Renal cortex interstitium (tissue), 11 donors: Measurements from ENCODE around the gene RREB1. TPM values are rescaled to one million over a fixed set of nuclear protein-coding genes. Genes with fewer than 3 reads are reported as not detected.
"Not testable (repeated sequence)": the region's sequence is repeated elsewhere in the genome, so short reads cannot be mapped to it uniquely, and the experiment has no call there.

Experiments
- DNase-seq, 11 donors: peaks; one replicate each; pipeline ENCODE4 v3.0.0-alpha.2; 2013; ENCODE audit warnings: low read depth in 9 of 11, low spot score in 4 of 11; ENCODE audit errors: extremely low read depth in 1 of 11
- polyA plus RNA-seq, 3 donors: library from polyadenylated mRNA; unstranded; fragments of 120-200 nt; gene quantifications; one replicate each; pipeline ENCODE4 v1.2.1, GENCODE V29; 2013; ENCODE audit not compliant: insufficient read length in 3 of 3

Gene RREB1
- polyA plus RNA-seq, 3 donors = 22.9 to 29.4 (median 23.0) TPM

DNA sequence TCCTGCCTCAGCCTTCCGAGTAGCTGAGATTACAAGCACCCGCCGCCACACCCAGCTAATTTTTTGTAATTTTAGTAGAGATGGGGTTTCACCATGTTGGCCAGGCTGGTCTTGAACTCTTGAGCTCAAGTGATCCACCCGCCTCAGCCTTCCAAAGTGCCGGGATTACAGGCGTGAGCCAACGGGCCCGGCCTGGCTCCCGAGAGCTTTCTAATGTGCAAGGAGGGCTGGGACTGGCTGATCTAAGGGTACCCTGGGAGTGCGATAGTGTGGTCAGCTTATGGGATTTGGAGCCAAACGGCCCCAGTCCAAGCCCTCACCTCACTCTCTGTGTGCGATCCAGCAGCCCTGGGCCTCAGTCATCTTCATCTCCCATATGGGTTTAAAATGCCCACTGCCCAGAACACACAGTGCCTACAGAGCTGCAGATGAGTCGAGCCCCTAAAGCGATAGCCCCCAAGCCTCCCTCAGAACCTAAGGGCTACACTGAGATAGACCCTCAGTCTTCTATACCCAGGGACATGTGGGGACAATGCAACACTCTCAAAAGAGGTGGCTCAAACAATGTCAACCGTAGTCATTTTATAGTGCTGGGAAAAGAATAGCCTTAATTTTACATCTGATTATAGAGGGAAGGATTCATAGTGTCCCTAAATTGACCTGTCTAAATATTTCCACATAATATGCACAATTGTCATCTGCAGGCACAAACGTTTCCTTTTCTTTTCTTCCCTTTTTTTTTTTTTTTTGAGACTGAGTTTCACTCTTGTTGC, 155.2 kb downstream of the RREB1 start:
- DNase-seq = no peak

DNA sequence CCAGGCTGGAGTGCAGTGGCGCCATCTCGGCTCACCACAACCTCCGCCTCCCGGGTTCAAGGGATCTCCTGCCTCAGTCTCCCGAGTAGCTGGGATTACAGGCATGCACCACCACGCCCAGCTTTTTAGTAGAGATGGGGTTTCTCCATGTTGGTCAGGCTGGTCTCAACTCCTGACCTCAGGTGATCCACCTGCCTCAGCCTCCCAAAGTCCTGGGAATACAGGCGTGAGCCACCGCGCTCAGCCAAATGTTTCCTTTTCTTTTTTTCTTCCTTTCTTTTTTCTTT, 155.7 kb downstream of the RREB1 start:
- DNase-seq = not testable (repeated sequence)

DNA sequence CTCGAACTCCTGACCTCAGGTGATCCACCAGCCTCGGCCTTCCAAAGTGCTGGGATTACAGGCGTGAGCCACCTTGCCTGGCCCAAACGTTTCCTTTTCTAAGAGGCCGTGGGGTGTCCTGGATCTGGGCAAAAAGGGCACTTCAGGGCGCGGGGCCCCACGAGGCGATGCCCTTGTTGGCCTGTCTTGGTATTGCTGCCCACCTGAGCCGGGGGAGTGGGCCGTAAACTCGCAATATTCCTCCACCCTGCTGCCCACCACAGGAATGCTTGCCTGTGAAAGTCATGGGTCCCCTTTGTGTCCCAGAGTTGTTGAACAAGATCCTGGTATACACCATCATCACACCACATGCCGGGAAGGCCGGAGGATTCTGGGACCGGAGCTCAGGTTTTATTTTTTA, 156.3 kb downstream of the RREB1 start:
- no peak for DNase-seq

- no peak for DNase-seq
These were observed 157.1 kb downstream of the RREB1 start for GRCh38 chr6:7264686-7265384.

DNA sequence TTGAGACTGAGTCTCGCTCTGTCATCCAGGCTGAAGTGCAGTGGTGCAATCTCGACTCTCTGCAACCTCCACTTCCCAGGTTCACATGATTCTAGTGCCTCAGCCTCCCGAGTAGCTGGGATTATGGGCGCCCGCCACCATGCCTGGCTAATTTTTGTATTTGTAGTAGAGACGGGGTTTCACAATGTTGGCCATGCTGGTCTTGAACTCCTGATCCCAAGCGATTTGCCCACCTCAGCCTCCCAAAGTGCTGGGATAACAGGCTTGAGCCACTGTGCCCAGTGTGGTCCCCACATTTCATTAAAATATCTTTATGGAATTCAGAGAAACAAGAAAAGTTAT, 157.6 kb downstream of the RREB1 start:
- not testable (repeated sequence) for DNase-seq

DNA sequence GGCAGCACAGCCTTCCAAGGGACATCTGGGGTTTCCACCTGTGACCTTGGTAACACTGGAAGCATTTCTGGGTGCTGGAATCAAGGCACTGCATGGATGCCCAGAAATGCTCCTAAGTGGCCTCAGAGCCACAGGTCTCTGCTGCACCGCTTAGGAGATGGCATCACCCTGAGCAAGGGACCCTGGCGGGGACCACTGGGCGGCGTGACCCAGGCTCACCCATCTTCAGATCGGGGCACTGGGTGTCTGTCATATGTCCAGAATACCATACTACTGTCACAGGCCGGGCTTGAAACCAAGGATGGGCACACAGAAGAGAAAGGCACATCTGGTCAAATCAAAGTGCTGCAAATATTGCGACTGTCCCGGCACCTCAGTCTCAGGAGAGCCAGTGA, 159.3 kb downstream of the RREB1 start:
- no peak for DNase-seq

DNA sequence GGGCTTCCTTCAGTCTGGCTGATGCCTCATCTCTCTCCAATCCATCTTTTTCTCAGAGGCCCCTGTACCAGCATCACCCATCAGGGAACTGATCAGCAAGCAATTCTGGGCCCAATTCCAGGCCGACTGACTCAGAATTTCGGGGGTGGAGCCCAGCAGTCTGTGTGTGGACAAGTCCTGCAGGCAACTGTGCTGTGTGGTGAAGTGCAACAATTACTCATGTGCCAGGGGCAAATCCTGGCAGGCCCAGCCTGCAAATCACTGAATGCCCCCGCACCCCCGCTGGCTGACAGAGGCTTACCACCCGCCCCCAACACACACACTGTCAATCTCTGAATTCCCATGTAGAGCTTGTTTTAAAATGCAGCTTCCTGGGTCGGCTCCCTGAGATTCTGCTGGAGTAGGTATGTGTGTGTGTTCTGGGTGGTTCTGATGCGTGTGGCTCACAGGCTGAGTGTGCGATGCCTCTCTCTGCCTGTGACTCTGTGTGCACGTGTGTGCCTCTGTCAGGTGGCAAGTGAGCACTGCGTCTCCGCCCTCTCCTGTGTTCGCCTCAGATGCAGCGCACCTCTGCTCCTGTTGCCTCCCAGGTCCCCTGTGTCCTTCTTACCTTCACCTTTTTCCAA, 159.8 kb downstream of the RREB1 start:
- no peak for DNase-seq

DNA sequence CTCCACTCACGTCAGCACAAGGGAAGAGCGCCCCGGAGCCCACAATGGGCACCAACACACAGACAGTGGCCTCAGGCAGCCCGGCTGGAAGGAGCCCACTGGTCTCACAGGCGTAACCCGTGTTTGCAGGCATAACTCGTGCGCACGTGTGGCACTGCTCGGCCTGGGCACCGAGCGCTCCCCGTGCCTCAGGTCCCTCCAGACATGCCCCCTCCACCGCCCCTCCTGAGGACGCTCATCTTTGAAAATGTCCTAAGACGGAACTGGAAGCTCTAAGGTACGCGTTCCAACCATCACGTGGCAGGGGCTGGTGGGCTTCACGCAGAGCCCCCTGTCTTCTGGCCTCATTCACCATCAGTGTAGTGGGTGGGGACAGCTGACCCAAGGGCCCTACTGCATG, 160.6 kb downstream of the RREB1 start:
- no peak for DNase-seq

GRCh38 chr6:7268816-7269555, 161.2 kb downstream of the RREB1 start:
- no peak for DNase-seq

DNA sequence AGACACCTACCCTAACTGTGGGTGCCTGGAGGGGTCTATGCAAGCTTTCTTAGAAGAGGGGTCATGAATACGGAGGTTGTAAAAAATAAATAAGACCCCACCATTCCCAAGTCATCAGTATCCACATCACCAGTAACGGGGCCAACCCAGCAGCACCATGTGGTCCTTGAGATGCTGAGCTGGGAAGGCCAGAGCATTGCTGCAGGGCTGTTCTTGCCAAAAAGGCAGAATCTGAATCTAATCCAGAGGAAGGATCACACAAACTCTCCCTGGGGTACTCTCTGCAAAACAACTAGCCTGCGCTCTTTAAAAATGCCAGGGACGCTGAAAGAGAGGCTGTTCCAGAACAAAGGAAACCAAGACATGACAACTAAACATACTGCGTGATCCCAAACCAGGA, 162.1 kb downstream of the RREB1 start:
- no peak for DNase-seq

DNA sequence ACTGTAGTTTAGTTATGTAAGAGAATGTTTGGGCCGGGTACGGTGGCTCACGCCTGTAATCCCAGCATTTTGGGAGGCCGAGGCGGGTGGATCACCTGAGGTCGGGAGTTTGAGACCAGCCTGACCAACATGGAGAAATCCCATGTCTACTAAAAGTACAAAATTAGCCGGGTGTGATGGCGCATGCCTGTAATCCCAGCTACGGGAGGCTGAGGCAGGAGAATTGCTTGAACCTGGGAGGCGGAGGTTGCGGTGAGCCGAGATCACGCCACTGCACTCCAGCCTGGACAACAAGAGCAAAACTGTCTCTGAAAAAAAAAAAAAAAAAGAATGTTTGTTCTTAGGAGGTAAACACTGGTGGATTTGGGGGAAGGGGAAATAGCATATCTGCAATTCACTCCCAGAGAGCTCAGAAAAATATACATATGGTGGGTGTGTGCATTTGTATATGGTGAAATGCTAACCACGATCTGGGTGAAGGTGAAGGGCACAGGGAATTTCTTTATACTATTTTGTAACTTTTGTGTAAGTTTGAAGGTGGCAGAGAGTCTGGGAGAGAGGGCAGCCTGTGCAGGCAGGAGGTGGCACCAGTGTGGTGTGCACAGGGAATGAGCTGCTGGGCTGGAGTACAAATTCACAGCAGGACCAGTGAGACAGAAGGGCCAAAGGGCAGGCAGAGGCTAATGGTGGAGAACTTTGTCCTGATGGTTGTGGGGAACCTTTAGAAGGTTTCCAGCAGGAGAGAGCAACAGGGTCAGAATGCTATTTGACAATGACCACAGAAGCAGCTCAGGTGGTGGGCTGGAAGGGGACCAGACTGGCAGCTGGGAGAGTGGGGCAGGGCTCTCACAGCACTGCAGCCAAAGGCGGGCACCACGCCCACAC, 162.8 kb downstream of the RREB1 start:
- DNase-seq = no peak

- DNase-seq = no peak
These were observed 163.4 kb downstream of the RREB1 start for GRCh38 chr6:7271205-7271534.

DNA sequence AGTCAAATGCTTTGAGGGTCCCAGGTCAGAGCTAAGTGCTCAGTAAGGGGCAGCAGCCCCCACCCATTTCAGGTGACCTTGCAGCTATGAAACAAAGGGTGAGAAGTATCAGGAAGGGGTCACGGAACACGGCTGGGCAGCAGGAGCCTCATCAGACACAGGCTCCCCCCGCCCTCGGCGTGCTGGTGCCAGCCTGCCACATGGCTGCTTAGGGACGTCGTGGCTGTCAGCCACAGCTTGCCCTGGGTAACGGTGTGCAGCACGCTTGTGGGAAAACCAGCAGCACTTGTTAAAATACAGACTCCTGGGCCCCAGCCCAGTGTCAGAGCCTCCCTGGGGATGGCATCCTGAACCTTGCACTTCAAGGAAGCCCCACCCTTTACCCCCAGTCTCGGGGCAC, 165.9 kb downstream of the RREB1 start:
- no peak for DNase-seq

DNA sequence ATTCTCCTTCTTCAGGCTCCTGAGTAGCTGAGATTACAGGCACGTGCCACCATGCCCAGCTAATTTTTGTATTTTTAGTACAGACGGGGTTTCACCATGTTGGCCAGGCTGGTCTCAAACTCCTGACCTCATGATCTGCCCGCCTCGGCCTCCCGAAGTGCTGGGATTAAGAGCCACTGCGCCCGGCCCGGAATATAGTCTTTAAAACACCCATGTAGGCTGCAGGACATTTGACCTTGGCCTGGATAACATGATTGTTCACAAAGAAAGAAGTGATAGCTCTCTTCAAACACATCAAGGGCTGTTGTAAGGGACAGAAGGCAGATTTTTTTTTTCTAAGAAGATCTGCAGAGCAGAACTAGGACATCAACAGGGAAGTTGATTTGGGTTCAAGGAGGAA, 166.8 kb downstream of the RREB1 start:
- DNase-seq = not testable (repeated sequence)

DNA sequence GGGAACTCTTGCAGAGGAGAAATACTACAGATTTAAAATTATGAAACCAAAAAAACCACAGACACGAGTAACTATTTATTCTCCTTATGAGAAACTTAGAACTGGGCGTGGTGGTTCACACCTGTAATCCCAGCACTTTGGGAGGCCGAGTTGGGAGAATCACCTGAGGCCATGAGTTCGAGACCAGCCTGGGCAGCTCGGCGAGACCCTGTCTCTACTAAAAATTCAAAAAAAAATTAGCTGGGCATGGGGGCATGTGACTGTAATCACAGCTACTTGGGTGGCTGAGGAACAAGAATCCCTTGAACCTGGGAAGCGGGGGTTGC, 168.4 kb downstream of the RREB1 start:
- DNase-seq = no peak

GRCh38 chr6:7282097-7282906, 174.5 kb downstream of the RREB1 start:
- no peak for DNase-seq

- DNase-seq = no peak
These were observed 175.9 kb downstream of the RREB1 start for GRCh38 chr6:7283676-7284075.

DNA sequence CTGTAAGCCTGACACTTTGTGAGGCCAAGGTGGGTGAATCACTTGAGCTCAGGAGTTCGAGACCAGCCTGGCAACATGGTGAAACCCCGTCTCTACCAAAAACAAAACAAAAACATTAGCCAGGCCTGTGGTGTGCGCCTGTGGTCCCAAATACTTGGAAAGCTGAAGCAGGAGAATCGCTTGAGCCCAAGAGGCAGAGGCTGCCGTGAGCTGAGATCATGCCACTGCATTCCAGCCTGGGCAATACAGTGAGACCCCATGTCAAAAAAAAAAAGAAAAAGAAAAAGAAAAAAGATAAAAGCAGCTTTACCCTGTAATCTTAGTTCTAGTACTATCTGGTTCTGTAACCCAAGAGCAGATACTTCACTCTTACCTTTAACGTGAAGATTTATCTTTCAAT, 177.7 kb downstream of the RREB1 start:
- no peak for DNase-seq

- DNase-seq = no peak
These were observed 182.3 kb downstream of the RREB1 start for GRCh38 chr6:7290079-7290478.
